Stimulated activated CD8-positive, alpha-beta memory T cell treated with anti-CD3 and anti-CD28 coated beads, Interleukin-7, amount 100 ng/mL, for 1 hour (primary cell): Measurements from ENCODE around the gene PRKG1.

Source experiments
- DNase-seq, 2 donors: peaks; one replicate each; pipeline ENCODE4 v3.0.0-alpha.2; 2020; ENCODE audit warnings: low read depth in 2 of 2

PRKG1 gene

DNA sequence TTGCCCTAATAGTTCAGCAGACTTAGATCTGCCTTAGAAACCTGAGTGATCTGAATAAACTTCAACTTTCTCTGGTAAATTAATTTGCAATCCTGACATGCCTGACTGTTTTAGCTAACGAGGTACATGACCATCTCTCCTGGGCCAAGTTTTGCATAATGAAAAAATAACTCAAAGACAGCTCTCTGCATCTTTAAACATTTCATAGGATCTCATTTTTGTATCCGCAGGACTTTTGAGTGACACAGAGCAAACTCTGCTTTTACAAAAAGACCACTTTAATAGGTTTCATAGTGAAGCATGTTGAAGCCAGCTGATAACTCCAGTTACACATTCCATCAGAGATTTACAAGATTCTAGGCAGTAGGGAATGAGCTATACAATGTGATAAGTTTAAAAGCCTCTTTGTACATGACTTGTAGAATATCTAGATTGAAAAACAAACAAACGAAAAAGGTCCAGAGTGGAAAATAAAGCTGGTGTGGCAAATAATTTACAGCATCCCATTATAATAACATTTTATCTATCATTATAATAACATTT lies 2.1 kb downstream of the PRKG1 start:
- no peak for DNase-seq

DNA sequence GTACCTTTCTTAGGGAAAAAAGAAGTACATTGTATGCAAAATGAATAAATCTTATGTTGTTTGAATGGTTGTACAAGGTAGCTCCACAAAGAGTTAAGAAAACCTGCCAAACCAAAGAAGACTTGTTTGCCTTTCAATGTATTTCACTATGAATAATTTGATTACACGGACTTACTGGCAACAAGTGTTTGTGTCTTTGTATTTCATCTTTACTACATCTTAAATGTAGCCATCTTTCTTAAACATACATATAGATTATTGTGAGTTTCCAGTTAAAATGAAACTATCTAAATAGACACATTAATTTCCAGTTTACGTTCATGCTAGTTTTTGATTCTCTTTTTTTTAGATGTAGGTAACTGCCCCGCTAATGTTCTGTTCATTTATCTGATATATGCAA lies 2.8 kb downstream of the PRKG1 start:
- DNase-seq: no peak

- no peak for DNase-seq
These were observed 3.2 kb downstream of the PRKG1 start for GRCh38 chr10:51077507-51077906.

GRCh38 chr10:51079331-51079730 lies 5.0 kb downstream of the PRKG1 start:
- DNase-seq: no peak

GRCh38 chr10:51079766-51080165 lies 5.5 kb downstream of the PRKG1 start:
- no peak for DNase-seq

- DNase-seq: no peak
These were observed 6.2 kb downstream of the PRKG1 start for GRCh38 chr10:51080311-51081006.

GRCh38 chr10:51082857-51083256 lies 8.6 kb downstream of the PRKG1 start:
- no peak for DNase-seq

DNA sequence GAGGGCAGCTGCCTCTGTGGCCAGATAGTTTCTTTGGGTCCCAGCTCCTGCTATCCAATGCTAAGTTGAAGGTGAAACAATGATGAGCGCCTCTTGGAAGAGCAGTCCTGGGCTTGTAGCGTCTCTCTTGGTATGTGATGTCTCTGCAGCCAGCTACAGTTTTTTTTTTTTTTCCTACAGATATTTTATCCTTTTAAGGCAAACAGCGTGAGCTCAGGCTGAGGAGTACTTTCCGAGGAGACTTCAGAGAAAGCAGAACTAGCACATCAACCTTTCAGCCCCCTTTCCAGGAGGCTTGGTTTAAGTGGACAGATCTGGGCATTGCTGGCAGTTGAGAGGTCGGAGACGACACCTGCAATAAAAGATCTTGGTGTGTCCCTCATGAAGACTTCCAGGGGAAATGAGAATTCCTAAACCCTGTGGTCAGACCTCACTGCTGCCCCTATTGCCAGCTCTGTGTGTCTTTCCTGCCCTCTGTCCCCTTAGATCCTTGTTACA lies 9.1 kb downstream of the PRKG1 start:
- no peak for DNase-seq

DNA sequence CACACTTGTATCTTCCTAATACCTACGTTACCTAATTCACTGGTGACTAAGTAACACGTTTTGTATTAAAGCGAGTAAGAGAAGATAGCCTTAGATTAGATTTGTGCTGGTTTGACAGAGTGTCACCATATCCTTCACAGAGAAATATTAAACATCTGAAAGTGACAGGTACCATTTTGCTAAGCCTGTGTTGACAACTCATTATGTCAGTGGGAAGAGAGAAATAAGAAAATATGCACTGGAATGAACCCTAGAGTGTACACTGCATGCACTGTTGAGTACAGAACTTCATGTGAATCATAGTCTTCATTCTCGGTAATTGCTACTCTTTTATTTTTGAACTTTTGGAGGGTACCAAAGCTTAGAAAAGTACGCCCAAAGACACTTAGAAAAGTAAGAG lies 10.9 kb downstream of the PRKG1 start:
- no peak for DNase-seq

DNA sequence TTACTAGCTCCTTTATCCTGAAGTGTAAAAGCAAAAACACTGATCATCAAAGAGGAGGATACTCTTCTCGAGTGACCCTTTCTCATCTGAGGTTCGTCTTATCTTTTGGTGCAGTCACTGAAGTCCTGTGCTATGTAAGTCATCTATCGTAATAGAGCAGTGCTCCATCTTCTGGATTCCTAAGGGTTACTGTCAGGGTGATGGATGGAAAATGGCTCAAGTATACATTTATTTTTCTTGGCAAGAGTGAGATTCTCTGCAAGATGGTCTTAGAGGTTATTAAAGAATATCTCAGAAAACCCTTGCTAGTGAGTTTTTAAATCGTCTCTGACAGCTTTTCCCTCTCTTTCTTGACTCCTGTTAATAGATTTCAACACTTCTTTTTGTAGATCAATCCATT lies 12.4 kb downstream of the PRKG1 start:
- no peak for DNase-seq

DNA sequence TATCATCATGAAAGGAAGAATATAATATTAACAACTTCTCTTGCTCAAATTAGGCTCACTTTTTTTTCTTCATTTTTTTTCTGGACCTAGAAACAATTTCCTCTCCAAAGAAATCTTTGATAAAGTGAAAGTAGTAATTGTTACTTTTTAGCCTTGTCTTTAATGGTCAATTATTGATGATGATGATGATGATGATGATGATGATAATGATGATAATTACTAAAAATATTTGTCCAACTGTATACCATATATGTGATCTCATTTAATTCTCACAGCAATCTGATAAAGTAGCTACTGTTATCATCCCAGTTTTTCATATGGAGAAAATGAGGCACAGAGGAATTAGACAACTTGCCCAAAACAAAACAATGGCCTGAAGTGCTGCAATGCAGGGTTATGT lies 12.8 kb downstream of the PRKG1 start:
- DNase-seq: no peak

DNA sequence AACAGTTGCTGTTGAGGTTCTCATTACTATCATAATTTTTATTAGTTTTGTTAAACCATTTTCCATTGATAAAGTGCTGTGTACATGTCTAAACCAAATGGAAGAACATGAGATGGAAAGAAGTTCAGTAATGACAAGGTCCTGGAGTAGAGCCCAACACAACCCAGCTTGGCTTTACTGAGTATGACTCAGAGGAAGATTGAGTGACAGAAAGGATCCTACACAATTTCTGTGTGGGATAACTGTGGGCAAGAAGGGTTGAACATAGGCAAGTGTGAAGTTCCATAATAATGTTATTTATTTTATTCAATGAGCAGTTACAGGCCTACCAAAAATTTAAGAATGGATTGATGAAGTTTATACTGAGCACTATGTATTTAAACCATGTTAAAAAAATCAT lies 15.9 kb downstream of the PRKG1 start:
- DNase-seq: no peak

DNA sequence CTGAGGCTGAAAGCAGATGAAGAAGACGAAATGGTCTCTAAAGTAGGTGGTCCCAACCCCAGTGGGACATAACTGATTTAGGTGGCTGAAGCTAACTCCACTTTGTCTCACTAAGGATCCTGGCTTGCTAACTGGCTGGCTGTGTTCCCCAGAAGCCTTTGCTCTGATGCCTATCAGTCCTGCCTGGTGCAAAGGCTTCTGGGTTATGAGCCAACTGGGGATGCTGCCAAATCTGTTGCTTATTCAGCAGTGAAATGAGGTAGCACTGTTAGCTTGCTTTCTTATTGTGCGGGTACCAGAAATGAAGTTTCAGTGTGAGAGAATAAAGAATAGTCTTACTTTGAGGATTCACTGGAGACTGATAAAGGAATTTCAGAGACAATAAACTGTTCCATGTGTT lies 18.1 kb downstream of the PRKG1 start:
- no peak for DNase-seq

DNA sequence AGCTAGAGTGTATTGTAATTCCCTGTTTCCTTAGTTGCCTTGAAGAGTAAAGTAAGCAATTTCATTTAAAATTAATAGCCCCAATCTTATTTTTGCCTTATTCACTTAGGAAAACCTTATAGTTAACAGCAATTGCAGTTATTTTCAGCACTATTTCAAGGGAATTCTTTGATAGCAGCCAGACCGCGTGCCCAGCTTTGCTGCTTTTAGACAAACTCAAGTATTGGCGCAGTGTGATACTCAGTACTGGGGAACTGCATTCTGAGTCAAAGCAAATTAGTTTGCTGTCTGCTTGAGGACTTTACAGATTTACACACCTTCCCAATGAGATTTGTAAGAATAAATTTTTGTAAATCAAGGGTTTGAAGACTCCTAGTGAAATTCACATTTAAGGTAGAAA lies 21.2 kb downstream of the PRKG1 start:
- no peak for DNase-seq

GRCh38 chr10:51097546-51097945 lies 23.3 kb downstream of the PRKG1 start:
- DNase-seq: no peak

DNA sequence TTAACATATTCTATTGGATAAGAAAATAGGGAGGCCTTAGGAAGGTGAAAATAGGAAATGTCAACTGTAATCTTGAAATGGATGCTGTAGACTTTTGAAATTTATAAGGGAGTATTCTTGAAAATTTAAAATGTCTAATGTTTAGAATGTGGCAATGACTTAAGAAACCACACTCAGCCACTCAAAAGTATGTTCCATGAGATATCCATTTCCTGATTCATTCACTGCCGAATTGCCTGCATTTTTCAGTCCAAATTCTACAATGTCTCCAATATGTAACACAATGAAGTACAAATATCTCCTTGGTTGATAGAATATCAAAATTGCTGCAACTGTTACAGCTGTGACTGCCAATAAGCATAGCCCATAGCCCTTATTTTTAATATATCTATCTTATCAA lies 25.9 kb downstream of the PRKG1 start:
- DNase-seq: no peak

GRCh38 chr10:51103554-51104217 lies 29.4 kb downstream of the PRKG1 start:
- DNase-seq: no peak

- no peak for DNase-seq
These were observed 32.1 kb downstream of the PRKG1 start for GRCh38 chr10:51106311-51106945.

GRCh38 chr10:51108406-51108805 lies 34.1 kb downstream of the PRKG1 start:
- no peak for DNase-seq

DNA sequence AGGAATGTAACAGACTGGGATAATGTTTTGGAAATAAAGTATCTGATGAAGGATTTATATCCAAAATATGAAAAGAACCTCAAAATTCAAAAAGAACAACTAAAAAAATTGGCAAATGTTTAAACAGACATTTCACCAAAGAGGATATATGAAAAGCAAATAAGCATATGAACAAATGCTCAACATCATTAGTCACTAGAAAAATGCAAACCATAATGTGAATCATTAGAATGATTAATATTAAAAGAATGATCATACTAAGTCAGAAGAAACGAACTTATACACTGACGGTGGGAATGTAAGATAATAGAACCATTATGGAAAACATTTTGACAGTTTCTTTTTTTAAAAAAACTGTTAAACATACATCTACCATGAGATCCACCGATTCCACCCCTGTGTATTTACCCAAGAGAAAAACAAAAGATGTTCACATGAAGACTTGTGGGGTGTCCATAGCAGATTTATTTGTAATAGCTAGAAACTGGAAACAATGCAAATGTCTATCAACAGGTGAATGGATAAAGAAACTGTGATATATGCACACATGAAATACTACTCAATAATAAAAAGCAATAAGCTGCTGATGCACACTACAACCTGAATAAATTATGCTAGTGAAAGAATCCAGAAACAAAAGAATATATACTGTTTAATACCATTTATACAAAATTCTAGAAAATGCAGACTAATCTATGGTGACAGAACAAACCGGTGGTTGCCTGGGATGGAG lies 35.7 kb downstream of the PRKG1 start:
- no peak for DNase-seq

DNA sequence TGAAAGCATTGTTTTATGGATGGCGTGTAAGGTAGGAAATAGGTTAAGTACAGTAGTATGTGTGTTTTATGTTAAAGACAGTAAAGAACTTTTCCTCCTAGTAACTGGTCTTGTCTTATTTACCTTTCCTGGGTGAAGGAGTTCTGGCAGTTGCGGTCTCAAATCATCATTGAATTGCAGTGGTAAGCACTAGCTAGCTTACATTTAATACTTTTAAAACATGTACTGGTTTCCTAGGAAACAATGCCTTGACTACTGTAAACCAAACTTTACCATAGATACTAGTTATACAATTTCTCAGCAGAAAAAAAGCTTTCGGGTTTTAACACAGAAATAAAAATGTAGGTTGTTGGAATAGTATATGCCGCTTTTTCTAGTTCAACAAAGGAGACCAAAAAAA lies 37.7 kb downstream of the PRKG1 start:
- no peak for DNase-seq

DNA sequence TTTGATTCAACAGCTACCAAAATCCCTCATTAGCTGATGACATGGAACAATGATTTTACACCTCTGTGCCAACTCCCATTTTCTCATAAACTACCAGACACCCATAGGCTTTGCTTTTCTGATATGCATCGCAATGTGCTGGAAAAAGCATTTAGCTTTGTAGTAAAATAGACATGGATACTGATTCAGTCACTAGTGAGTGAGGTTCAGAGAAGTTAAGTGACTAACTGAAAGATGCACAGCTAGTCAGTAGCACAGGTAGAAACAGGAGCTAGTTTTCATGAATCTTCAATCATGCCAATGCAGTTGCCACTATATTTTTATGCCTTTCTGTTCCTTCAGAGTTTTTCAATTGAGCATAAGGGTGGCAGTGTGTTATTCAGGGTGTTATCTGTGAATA lies 38.7 kb downstream of the PRKG1 start:
- no peak for DNase-seq
